Ovary (tissue), 9 donors: ENCODE data around the gene NCAM1. TPM values are rescaled to one million over a fixed set of nuclear protein-coding genes. Genes with fewer than 3 reads are reported as not detected.

Experiments
- DNase-seq, 5 donors: peaks; one replicate each; pipeline ENCODE4 v3.0.0-alpha.2; 2019 to 2020
- H3K27ac ChIP-seq, 2 donors: fragments of 200-600 bp; one replicate each; pipeline versions ENCODE4 v1.5.1 to v1.8.0; 2019 to 2022
- H3K27me3 ChIP-seq: fragments of 200-600 bp; one replicate; pipeline ENCODE4 v1.8.0; 2022
- H3K36me3 ChIP-seq: fragments of 200-600 bp; sonication (generic); one replicate; pipeline ENCODE4 v1.5.1; 2019
- H3K4me1 ChIP-seq: one replicate; pipeline ENCODE4 v1.8.1; 2013; ENCODE audit warnings: mild to moderate bottlenecking, moderate library complexity; ENCODE audit not compliant: insufficient read depth
- H3K4me3 ChIP-seq: fragments of 200-600 bp; sonication (generic); one replicate; pipeline ENCODE4 v1.5.1; 2017
- H3K9me3 ChIP-seq, 2 donors: fragments of 200-600 bp in 1 of 2; sonication (generic) in 1 of 2; one replicate each; pipeline versions ENCODE4 v1.5.1 to v1.8.1; 2013 to 2019; ENCODE audit warnings: mild to moderate bottlenecking in 1 of 2, moderate library complexity in 1 of 2
- CTCF ChIP-seq, 3 donors: fragments of 450-650 bp in 2 of 3; fragments of 200-600 bp in 1 of 3; IDR thresholded peaks; one replicate each; pipeline versions ENCODE4 v1.5.1 to v1.8.0; 2016 to 2022; ENCODE audit warnings: antibody characterized with exemption in 3 of 3, mild to moderate bottlenecking in 1 of 3
- EP300 ChIP-seq: sonication (generic); formaldehyde crosslinking; IDR thresholded peaks from one replicate; pipeline ENCODE4 v1.6.1; 2017; ENCODE audit warnings: antibody characterized with exemption
- POLR2A ChIP-seq: fragments of 450-650 bp; IDR thresholded peaks from one replicate; pipeline ENCODE4 v1.6.1; 2017; ENCODE audit warnings: antibody characterized with exemption, mild to moderate bottlenecking, moderate library complexity
- WGBS, 3 donors: extraction: QIAGEN DNeasy Blood & Tissue Kit in 1 of 3; methylation state at CpG; one replicate each; pipeline versions ENCODE4 v1.1.5 to v1.1.7; 2013 to 2017; 5-methylcytosine and 5-hydroxymethylcytosine counted together
- intact Hi-C, 4 donors: fragments of 100-400 bp; cut with DNase I; formaldehyde crosslinking; loops; one replicate each; pipeline versions ENCODE4 v1.11.0 to v1.15.1; 2022 to 2023
- polyA plus RNA-seq, 2 donors: library from polyadenylated mRNA; stranded (reverse); fragments of 200-250 nt in 1 of 2; fragments of 350-450 nt in 1 of 2; fragmentation: Illumina TruSeq in 1 of 2; extraction: RNeasy Lipid Tissue Mini Kit (QIAGEN cat#74804) in 1 of 2; gene quantifications; one replicate each; pipeline ENCODE4 v1.2.3, GENCODE V29; 2013 to 2014
- total RNA-seq, 7 donors: library from RNA; depleted of rRNA in 2 of 7; stranded (reverse); fragments of >200 nt in 2 of 7; fragmentation: NEBNext Ultra II Directional in 3 of 7; extraction: Animal tissue kit (Norgen Biotek cat#: 25700) in 3 of 7; gene quantifications; one replicate each; pipeline versions ENCODE4 v1.1.0 to v1.2.4, GENCODE V29; 2016 to 2023
- donor health status: DM: no; HTN: no; CAD: no; lungs with moderate emphysema.
- donor health status: DM: no; HTN: no; CAD: no.
- donor health status: Bipolar disorder and iron deficiency.
- donor health status: DM: yes; HTN: yes; CAD: no.
- donor health status: DM: no; HTN: no; CAD: no.
- donor health status: DM: yes; HTN: yes; CAD: no.

The NCAM1 gene
- total and polyA plus RNA-seq, 9 donors: 23.0 to 194 (median 106) TPM

- Histone ChIP-seq H3K27ac (no peak overlapping the region), H3K36me3 (no peaks in the 10 kb centered on the region), H3K9me3 (no peaks in the 10 kb centered on the region), H3K27me3 (no peaks in the 10 kb centered on the region), H3K4me1 (no peaks in the 10 kb centered on the region), H3K4me3 (no peak overlapping the region)
- 23 to 46% (median 25%) methylated on average over 2 of the region's 2 CpGs for whole genome bisulfite sequencing, 3 donors
- TF ChIP-seq POLR2A: no peak
- no peak for TF ChIP-seq EP300
- TF ChIP-seq CTCF (IDR thresholded peaks at IDR 0.05): no peak
- no peak for DNase-seq
- intact Hi-C loops: no loop called here
These were observed 45.8 kb downstream of the NCAM1 start for GRCh38 chr11:113006896-113007445.

- 58 to 68% (median 65%) methylated on average over 11 of the region's 11 CpGs for WGBS, 3 donors
- intact Hi-C loops: no loop called here
- TF ChIP-seq EP300 (no peak), POLR2A (no peak), CTCF (IDR thresholded peaks at IDR 0.05) (no peak)
- Histone ChIP-seq H3K9me3 (no peaks in the 10 kb centered on the region), H3K27ac (no peak overlapping the region), H3K27me3 (no peaks in the 10 kb centered on the region), H3K4me3 (no peak overlapping the region), H3K4me1 (peaks cover 2% of the 10 kb centered on the region), H3K36me3 (no peaks in the 10 kb centered on the region)
- DNase-seq: peak; percentile 24 to 54 (median 26)
These were observed 53.3 kb downstream of the NCAM1 start for GRCh38 chr11:113014262-113015097.

- no peak for TF ChIP-seq EP300
- no peak for TF ChIP-seq POLR2A
- no peak for TF ChIP-seq CTCF (IDR thresholded peaks at IDR 0.05)
- no peaks in the 10 kb centered on the region for H3K9me3 ChIP-seq
- no peak overlapping the region for H3K27ac ChIP-seq
- no peak for DNase-seq
- H3K4me3 ChIP-seq: no peak overlapping the region
- H3K36me3 ChIP-seq: no peaks in the 10 kb centered on the region
- intact Hi-C loops: no loop called here
- no peaks in the 10 kb centered on the region for H3K27me3 ChIP-seq
- H3K4me1 ChIP-seq: peaks cover 2% of the 10 kb centered on the region
These were observed 53.9 kb downstream of the NCAM1 start for GRCh38 chr11:113015098-113015455.

- 36 to 45% (median 41%) methylated on average over 4 of the region's 4 CpGs for WGBS, 3 donors
- no peaks in the 10 kb centered on the region for H3K9me3 ChIP-seq
- H3K4me1 ChIP-seq: peaks cover 2% of the 10 kb centered on the region
- no peaks in the 10 kb centered on the region for H3K27me3 ChIP-seq
- H3K27ac ChIP-seq: no peak overlapping the region
- TF ChIP-seq EP300 (no peak), POLR2A (no peak), CTCF (IDR thresholded peaks at IDR 0.05) (no peak)
- no peak overlapping the region for H3K4me3 ChIP-seq
- DNase-seq: no peak
- H3K36me3 ChIP-seq: no peaks in the 10 kb centered on the region
- intact Hi-C loops: no loop called here
These were observed 55.7 kb downstream of the NCAM1 start for GRCh38 chr11:113016905-113017304.
